Effector memory CD4-positive, alpha-beta T cell (primary cell): ENCODE measurements around the gene HADHA.

Experiments
- DNase-seq, 3 donors: peaks; one replicate each; pipeline ENCODE4 v3.0.0-alpha.2; 2020
- H3K27ac ChIP-seq: 2 replicates; pipeline ENCODE4 v1.7.0; 2013; ENCODE audit warnings: mild to moderate bottlenecking, low read length, moderate library complexity; ENCODE audit not compliant: insufficient read depth, poor library complexity, severe bottlenecking
- H3K27me3 ChIP-seq: replicated peaks from 2 replicates; pipeline ENCODE4 v1.7.0; 2013; ENCODE audit warnings: mild to moderate bottlenecking, low read length; ENCODE audit not compliant: insufficient read depth, control insufficient read depth, poor library complexity, severe bottlenecking
- H3K36me3 ChIP-seq: 2 replicates; pipeline ENCODE4 v1.7.0; 2013; ENCODE audit warnings: mild to moderate bottlenecking, low read length, moderate library complexity; ENCODE audit not compliant: control insufficient read depth, insufficient read depth
- H3K4me1 ChIP-seq: 2 replicates; pipeline ENCODE4 v1.7.0; 2013; ENCODE audit warnings: low read length, mild to moderate bottlenecking; ENCODE audit not compliant: control insufficient read depth, insufficient read depth, poor library complexity, severe bottlenecking
- H3K4me3 ChIP-seq: 2 replicates; pipeline ENCODE4 v1.7.0; 2013; ENCODE audit warnings: low read length, low read depth, mild to moderate bottlenecking; ENCODE audit not compliant: insufficient read depth, poor library complexity, severe bottlenecking
- H3K9me3 ChIP-seq: 2 replicates; pipeline ENCODE4 v1.7.0; 2013; ENCODE audit warnings: mild to moderate bottlenecking, low read length, moderate library complexity; ENCODE audit not compliant: control insufficient read depth

The HADHA gene

GRCh38 chr2:26196683-26197418 is 47.6 kb downstream of the HADHA start:
- no peaks in the 10 kb centered on the region for H3K4me1 ChIP-seq
- H3K9me3 ChIP-seq: no peaks in the 10 kb centered on the region
- H3K27me3 ChIP-seq: no peaks in the 10 kb centered on the region
- H3K36me3 ChIP-seq: peaks cover 84% of the 10 kb centered on the region
- no peak overlapping the region for H3K27ac ChIP-seq
- no peak for DNase-seq
- no peak overlapping the region for H3K4me3 ChIP-seq

- no peaks in the 10 kb centered on the region for H3K27me3 ChIP-seq
- no peaks in the 10 kb centered on the region for H3K4me1 ChIP-seq
- DNase-seq: no peak
- H3K27ac ChIP-seq: no peak overlapping the region
- no peaks in the 10 kb centered on the region for H3K9me3 ChIP-seq
- H3K36me3 ChIP-seq: peaks cover 87% of the 10 kb centered on the region
- no peak overlapping the region for H3K4me3 ChIP-seq
Observed at GRCh38 chr2:26195040-26195984, 49.1 kb downstream of the HADHA start.

- Histone ChIP-seq H3K4me1 (no peaks in the 10 kb centered on the region), H3K27ac (no peak overlapping the region), H3K27me3 (no peaks in the 10 kb centered on the region), H3K4me3 (no peak overlapping the region), H3K9me3 (no peaks in the 10 kb centered on the region), H3K36me3 (peaks cover 71% of the 10 kb centered on the region)
- DNase-seq: no peak
Observed at GRCh38 chr2:26193578-26194231, 50.7 kb downstream of the HADHA start.

GRCh38 chr2:26191316-26192159 is 52.9 kb downstream of the HADHA start:
- H3K4me1 ChIP-seq: no peaks in the 10 kb centered on the region
- H3K36me3 ChIP-seq: peaks cover 60% of the 10 kb centered on the region
- no peaks in the 10 kb centered on the region for H3K27me3 ChIP-seq
- no peak for DNase-seq
- H3K4me3 ChIP-seq: no peak overlapping the region
- H3K27ac ChIP-seq: no peak overlapping the region
- H3K9me3 ChIP-seq: no peaks in the 10 kb centered on the region

GRCh38 chr2:26190369-26190768 is 54.1 kb downstream of the HADHA start:
- DNase-seq: no peak
- Histone ChIP-seq H3K27me3 (no peaks in the 10 kb centered on the region), H3K4me3 (no peak overlapping the region), H3K9me3 (no peaks in the 10 kb centered on the region), H3K36me3 (peaks cover 48% of the 10 kb centered on the region), H3K4me1 (peaks cover under 1% of the 10 kb centered on the region), H3K27ac (no peak overlapping the region)

GRCh38 chr2:26189751-26190150 is 54.7 kb downstream of the HADHA start:
- no peaks in the 10 kb centered on the region for H3K9me3 ChIP-seq
- DNase-seq: no peak
- H3K4me3 ChIP-seq: no peak overlapping the region
- H3K27me3 ChIP-seq: no peaks in the 10 kb centered on the region
- H3K4me1 ChIP-seq: peaks cover 3% of the 10 kb centered on the region
- H3K27ac ChIP-seq: no peak overlapping the region
- peaks cover 42% of the 10 kb centered on the region for H3K36me3 ChIP-seq

GRCh38 chr2:26189123-26189522 is 55.3 kb downstream of the HADHA start:
- Histone ChIP-seq H3K36me3 (peaks cover 35% of the 10 kb centered on the region), H3K9me3 (no peaks in the 10 kb centered on the region), H3K4me1 (peaks cover 3% of the 10 kb centered on the region), H3K27ac (no peak overlapping the region), H3K4me3 (no peak overlapping the region), H3K27me3 (no peaks in the 10 kb centered on the region)
- no peak for DNase-seq

- H3K4me3 ChIP-seq: no peak overlapping the region
- no peaks in the 10 kb centered on the region for H3K9me3 ChIP-seq
- DNase-seq: no peak
- H3K27me3 ChIP-seq: no peaks in the 10 kb centered on the region
- peaks cover 7% of the 10 kb centered on the region for H3K4me1 ChIP-seq
- H3K27ac ChIP-seq: no peak overlapping the region
- peaks cover 22% of the 10 kb centered on the region for H3K36me3 ChIP-seq
Observed at GRCh38 chr2:26187537-26188104, 56.8 kb downstream of the HADHA start.

GRCh38 chr2:26187114-26187513 is 57.3 kb downstream of the HADHA start:
- peaks cover 7% of the 10 kb centered on the region for H3K4me1 ChIP-seq
- no peak overlapping the region for H3K27ac ChIP-seq
- H3K4me3 ChIP-seq: no peak overlapping the region

More at GRCh38 chr2:26187114-26187513, 57.3 kb downstream of the HADHA start:
- no peaks in the 10 kb centered on the region for H3K27me3 ChIP-seq
- peaks cover 18% of the 10 kb centered on the region for H3K36me3 ChIP-seq
- DNase-seq: no peak
- no peaks in the 10 kb centered on the region for H3K9me3 ChIP-seq
